Panc1 (cell line): Measurements from ENCODE around the gene ITFG2. TPM values are rescaled to one million over a fixed set of nuclear protein-coding genes. Genes with fewer than 3 reads are reported as not detected.

ENCODE experiments used
- ATAC-seq: fragments of 200-7000 bp; cut with Tn5 transposase; 2 replicates; pipeline ENCODE4 v1.9.1; 2020; ENCODE audit warnings: mild to moderate bottlenecking, moderate library complexity
- BruUV-seq: library from RNA; stranded (reverse); fragments of 400-500 nt; replicated peaks from 2 replicates; lab custom pipeline; 2021; lab: Mats Ljungman, UMichigan
- CTCF ChIA-PET: fragments of 300-600 bp; sonication (Branson Sonifier 250); formaldehyde crosslinking; loops from one replicate; lab custom pipeline; 2022; ENCODE audit warnings: antibody characterized with exemption; lab: Charles Lee
- POLR2A ChIA-PET: fragments of 300-600 bp; sonication (Branson Sonifier 250); formaldehyde crosslinking; loops from one replicate; lab custom pipeline; 2022; ENCODE audit warnings: antibody characterized with exemption; lab: Charles Lee
- DNase-seq: peaks from one replicate; pipeline ENCODE4 v3.0.0-alpha.2; 2010; ENCODE audit warnings: low read depth, low spot score
- H3K27ac ChIP-seq: 2 replicates; pipeline ENCODE4 v1.5.1; 2011; ENCODE audit warnings: mild to moderate bottlenecking, low read length, inconsistent platforms
- H3K27me3 ChIP-seq: fragments of 200-500 bp; sonication (Bioruptor generic); 2 replicates; pipeline ENCODE4 v1.6.0; 2014; ENCODE audit warnings: low read length, inconsistent platforms; ENCODE audit not compliant: control insufficient read depth, insufficient read depth
- H3K36me3 ChIP-seq: fragments of 200-500 bp; sonication (Bioruptor generic); 2 replicates; pipeline ENCODE4 v1.5.1; 2014; ENCODE audit warnings: inconsistent platforms, mild to moderate bottlenecking, low read length, moderate library complexity; ENCODE audit not compliant: control insufficient read depth, insufficient read depth
- H3K4me1 ChIP-seq: 2 replicates; pipeline ENCODE4 v1.5.1; 2011; ENCODE audit warnings: inconsistent platforms, mild to moderate bottlenecking, low read length, moderate library complexity; ENCODE audit not compliant: control insufficient read depth, insufficient read depth
- H3K4me3 ChIP-seq, 2 experiments: 2 replicates each; pipeline ENCODE4 v1.5.1; 2011 to 2012; ENCODE audit warnings: low read depth in 2 of 2, low read length in 2 of 2, mild to moderate bottlenecking in 2 of 2, inconsistent platforms in 1 of 2, moderate library complexity in 1 of 2
- H3K9me3 ChIP-seq: fragments of 200-500 bp; sonication (Bioruptor generic); 2 replicates; pipeline ENCODE4 v1.5.1; 2014; ENCODE audit warnings: low read depth, mild to moderate bottlenecking, inconsistent platforms, low read length, moderate library complexity; ENCODE audit not compliant: control insufficient read depth, insufficient read depth
- CTCF ChIP-seq: fragments of 450-650 bp; IDR thresholded peaks from 2 replicates; pipeline ENCODE4 v1.5.1; 2017; ENCODE audit warnings: mild to moderate bottlenecking
- POLR2AphosphoS5 ChIP-seq: IDR thresholded peaks from 2 replicates; pipeline ENCODE4 v1.6.1; 2012; ENCODE audit warnings: mild to moderate bottlenecking, low read depth, low read length, moderate library complexity
- REST ChIP-seq, 2 experiments: IDR thresholded peaks; 2 replicates each; pipeline ENCODE4 v1.6.1; 2011 to 2012; ENCODE audit warnings: low read depth in 2 of 2, control low read depth in 1 of 2, low read length in 1 of 2, mild to moderate bottlenecking in 1 of 2, moderate library complexity in 1 of 2; ENCODE audit not compliant: insufficient read depth in 1 of 2
- SIN3A ChIP-seq: IDR thresholded peaks from 2 replicates; pipeline ENCODE4 v1.6.1; 2012; ENCODE audit warnings: low read depth, mild to moderate bottlenecking, low read length, moderate library complexity, borderline replicate concordance; ENCODE audit not compliant: insufficient read depth
- TCF7L2 ChIP-seq: IDR thresholded peaks from 2 replicates; pipeline ENCODE4 v1.6.1; 2011; ENCODE audit warnings: mild to moderate bottlenecking, low read depth, low read length, inconsistent platforms
- in situ Hi-C: cut with HindIII; loops from 2 replicates; pipeline ENCODE4 v1.10.0; 2016; ENCODE audit warnings: low sequenced_read_pairs, low pct_unique_long_range_greater_than_20kb
- intact Hi-C: fragments of 100-400 bp; cut with micrococcal nuclease; formaldehyde crosslinking; loops from one replicate; pipeline ENCODE4 v1.10.0; 2022; ENCODE audit not compliant: unreplicated experiment
- total RNA-seq: library from RNA; stranded (reverse); gene quantifications from one replicate; pipeline ENCODE4 v1.2.1, GENCODE V29; 2021; ENCODE audit not compliant: unreplicated experiment

Gene ITFG2
- total RNA-seq, 1 experiment from 2014 or later: 17.4 TPM

GRCh38 chr12:2833327-2833726 is 20.9 kb downstream of the ITFG2 start:
- Histone ChIP-seq H3K4me1 (no peaks in the 10 kb centered on the region), H3K9me3 (no peaks in the 10 kb centered on the region), H3K36me3 (no peaks in the 10 kb centered on the region), H3K27ac (no peak overlapping the region), H3K27me3 (no peaks in the 10 kb centered on the region), H3K4me3 (no peak overlapping the region)
- BruUV-seq: no TSS peak
- in situ Hi-C loops: no loop called here
- CTCF ChIA-PET: no interaction called here
- POLR2A ChIA-PET: no interaction called here
- ATAC-seq: 0 out of 2 replicates have a peak, but pooled peaks have one; percentile 28
- no peak for TF ChIP-seq POLR2AphosphoS5
- TF ChIP-seq CTCF: no peak
- TF ChIP-seq SIN3A: no peak
- TF ChIP-seq REST (IDR thresholded peaks at IDR 0.05; ENCODE audit: insufficient read depth in 1 of 2, low read depth in 2 of 2, low read length in 1 of 2): no peak
- no peak for TF ChIP-seq TCF7L2
- intact Hi-C loops: no loop called here
- DNase-seq: no peak

GRCh38 chr12:2833810-2834209 is 21.3 kb downstream of the ITFG2 start:
- H3K9me3 ChIP-seq: no peaks in the 10 kb centered on the region
- H3K27ac ChIP-seq: no peak overlapping the region
- H3K4me1 ChIP-seq: no peaks in the 10 kb centered on the region
- no peaks in the 10 kb centered on the region for H3K27me3 ChIP-seq
- DNase-seq (no peak), ATAC-seq (no peak)
- POLR2A ChIA-PET: no interaction called here
- CTCF ChIA-PET: no interaction called here
- TF ChIP-seq CTCF: no peak
- no peak for TF ChIP-seq REST (IDR thresholded peaks at IDR 0.05; ENCODE audit: insufficient read depth in 1 of 2, low read depth in 2 of 2, low read length in 1 of 2)
- TF ChIP-seq SIN3A: no peak
- no peak for TF ChIP-seq TCF7L2
- no peak for TF ChIP-seq POLR2AphosphoS5
- no peaks in the 10 kb centered on the region for H3K36me3 ChIP-seq
- in situ Hi-C loops: no loop called here
- no TSS peak for BruUV-seq
- intact Hi-C loops: no loop called here
- no peak overlapping the region for H3K4me3 ChIP-seq
